Stimulated activated CD4-positive, alpha-beta T cell treated with anti-CD3 and anti-CD28 coated beads, Interleukin-1b, Interleukin-23, amount 100 ng/mL, for 4 hours (primary cell): Measurements from ENCODE around the gene TNFRSF25.
"Not testable (repeated sequence)": the region's sequence is repeated elsewhere in the genome, so short reads cannot be mapped to it uniquely, and the experiment has no call there.

Experiments
- DNase-seq, 2 donors: peaks; one replicate each; pipeline ENCODE4 v3.0.0-alpha.2; 2020; ENCODE audit warnings: low read depth in 2 of 2

Gene TNFRSF25

GRCh38 chr1:6434186-6434585, 31.8 kb downstream of the TNFRSF25 start:
- no peak for DNase-seq

GRCh38 chr1:6431645-6432579, 34.1 kb downstream of the TNFRSF25 start:
- not testable (repeated sequence) for DNase-seq

- DNase-seq: not testable (repeated sequence)
Observed at GRCh38 chr1:6429660-6430411, 36.1 kb downstream of the TNFRSF25 start.

GRCh38 chr1:6428453-6428852, 37.5 kb downstream of the TNFRSF25 start:
- not testable (repeated sequence) for DNase-seq

DNA sequence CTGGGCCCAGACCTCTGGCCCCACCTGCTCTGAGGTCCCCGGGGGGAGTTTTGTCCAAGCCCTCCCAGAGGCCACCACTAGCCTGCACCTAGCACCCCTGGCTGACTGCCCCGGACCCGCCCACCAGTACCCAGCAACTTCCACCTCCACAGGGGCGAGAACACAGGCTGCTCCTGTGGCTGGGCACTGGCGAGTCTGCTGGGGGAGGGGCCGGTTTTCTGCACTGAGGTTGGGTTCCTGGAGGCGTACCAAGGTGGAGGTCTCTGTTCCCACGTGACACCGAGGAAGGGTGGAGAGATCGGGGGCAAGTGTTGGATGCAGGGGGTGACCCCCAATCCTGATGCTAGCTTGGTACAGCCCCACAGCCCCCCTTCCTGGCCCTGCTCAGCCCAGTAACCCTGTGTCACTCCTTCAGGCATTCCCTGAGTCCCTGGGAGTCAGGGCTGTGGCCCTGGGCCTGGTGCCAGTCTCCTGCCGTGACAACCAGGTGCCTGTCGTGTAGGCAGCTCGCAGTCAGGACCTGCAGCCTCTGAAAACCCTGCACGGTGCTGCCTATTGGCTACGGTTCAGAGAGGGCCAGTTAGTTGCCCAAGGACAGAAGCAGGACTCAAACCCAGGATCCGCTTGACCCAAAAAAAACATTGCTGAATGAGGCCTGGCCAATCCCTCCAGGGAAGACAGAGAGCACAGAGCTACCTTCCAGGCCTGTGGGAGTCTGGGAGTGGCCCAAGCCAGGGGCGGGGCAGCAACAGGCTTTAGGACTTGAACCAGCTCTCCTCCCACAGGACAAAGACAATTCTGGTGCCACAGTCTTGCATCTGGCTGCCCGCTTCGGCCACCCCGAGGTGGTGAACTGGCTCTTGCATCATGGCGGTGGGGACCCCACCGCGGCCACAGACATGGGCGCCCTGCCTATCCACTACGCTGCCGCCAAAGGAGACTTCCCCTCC, 38.3 kb downstream of the TNFRSF25 start:
- no peak for DNase-seq

GRCh38 chr1:6426972-6427350, 39.0 kb downstream of the TNFRSF25 start:
- DNase-seq: no peak

DNA sequence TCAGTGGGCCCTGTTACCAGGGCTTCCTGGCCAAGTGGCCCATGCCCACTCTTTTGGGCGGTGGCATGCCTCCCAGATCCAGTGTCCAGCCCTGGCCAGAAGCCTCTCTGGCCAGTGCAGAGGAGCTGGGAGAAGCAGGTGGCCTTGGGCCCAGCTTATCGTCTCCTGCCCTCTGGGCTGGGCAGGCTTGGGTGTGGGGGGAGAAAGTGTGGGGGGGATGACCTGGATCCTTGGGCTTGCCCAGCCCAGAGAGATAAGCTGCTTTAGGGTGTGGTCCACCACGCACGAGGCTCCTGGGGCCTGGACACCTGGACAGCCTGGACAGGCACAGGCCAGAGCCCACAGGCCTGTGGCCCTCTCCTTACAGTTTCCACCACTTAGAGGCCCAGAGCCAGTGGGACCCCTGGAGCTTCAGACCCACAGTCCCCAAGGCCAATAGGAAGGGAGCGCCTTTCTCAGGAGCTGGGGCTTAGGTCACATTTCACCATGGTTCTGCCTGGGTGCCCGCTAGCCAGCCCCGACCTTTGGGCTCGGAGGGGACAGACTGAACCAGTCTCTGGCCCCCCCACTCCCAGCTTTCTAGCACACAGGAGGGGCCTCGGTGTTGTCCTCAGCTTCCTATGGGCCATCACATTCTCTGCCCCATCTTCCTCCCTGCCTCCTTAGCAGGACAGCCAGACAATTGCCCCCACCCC, 39.5 kb downstream of the TNFRSF25 start:
- no peak for DNase-seq

DNA sequence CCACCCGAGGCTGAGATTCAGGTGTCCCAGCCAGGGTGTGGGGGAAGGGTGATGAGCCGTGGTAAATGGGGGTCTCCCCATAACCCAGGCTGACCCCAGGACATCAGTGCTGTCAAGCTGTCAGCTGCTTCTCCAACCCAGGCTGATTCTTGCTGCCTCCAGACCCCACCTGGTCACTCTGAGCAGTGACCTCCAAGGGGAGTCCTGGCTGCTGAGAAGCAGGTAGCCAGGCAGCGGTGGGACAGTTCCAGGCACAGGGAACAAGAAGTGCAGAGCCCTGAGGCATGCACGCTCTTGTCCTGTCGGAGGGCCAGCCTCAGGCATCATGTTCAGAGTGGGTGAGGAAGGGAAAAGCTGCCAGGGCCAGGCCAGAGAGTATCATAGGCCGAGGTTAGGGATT, 40.3 kb downstream of the TNFRSF25 start:
- DNase-seq: no peak

- no peak for DNase-seq
Observed at GRCh38 chr1:6424619-6425593, 41.1 kb downstream of the TNFRSF25 start, which contains the start of gene ESPN. TSS of gene ESPN (plus strand) at chr1:6424776. CDS start at chr1:6424956, 180 bp downstream.

GRCh38 chr1:6424000-6424565, 41.9 kb downstream of the TNFRSF25 start:
- no peak for DNase-seq

GRCh38 chr1:6423321-6423999, 42.5 kb downstream of the TNFRSF25 start:
- peak; percentile 62 to 70 for DNase-seq

DNA sequence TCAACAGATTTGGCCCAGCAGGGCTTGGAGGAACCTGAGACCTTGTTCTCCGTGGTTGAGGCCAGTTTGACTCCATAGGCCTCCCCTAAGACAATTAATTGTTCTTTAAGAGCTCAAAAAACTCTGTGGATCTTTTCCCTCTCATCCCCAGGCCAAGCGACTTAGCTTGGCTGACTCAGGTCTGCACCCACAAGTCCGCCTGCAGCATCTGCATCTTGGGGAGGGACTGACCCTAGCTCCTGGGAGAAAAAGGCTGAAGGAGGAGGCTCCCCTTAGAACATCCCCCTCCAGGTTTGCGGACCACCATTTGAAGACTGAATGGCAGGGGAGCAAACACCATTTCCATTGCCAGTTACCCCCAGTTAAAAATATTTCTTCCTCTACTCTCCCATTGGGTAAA, 44.7 kb downstream of the TNFRSF25 start:
- DNase-seq: no peak

DNA sequence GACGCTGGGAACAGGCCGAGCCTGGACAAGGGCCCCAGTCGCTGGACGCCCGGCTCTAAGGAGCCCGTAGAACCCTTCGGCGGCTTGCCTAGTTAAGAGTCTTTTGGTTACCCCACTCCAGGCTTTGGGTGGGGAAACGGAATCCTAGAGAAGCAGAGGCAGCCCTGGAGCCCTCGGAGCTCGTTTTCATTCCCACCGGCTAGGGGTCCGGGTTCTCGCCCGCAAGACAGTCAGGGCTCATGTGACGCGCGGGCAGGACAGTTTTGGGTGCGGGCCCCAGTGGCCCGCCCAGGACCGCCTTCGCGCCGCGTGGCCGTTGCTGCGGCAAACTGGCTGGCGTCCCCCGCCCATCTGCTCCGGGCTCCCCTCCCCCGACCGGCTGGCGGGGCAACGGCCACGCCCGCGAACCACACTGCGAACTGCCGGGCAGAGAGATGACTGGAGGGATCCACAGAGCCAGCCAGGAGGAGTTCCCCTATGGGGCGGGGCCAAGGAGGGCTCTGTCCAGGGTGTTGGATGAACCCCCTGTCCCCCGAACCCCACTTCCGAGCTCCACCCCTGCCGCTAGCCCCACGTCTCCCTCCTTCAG, 45.4 kb downstream of the TNFRSF25 start:
- DNase-seq: no peak

- no peak for DNase-seq
Observed at GRCh38 chr1:6419804-6420453, 46.0 kb downstream of the TNFRSF25 start, which contains the start of gene HES2. TSS of gene HES2 (minus strand) at chr1:6419919. CDS start at chr1:6419820, 99 bp downstream.

- no peak for DNase-seq
Observed at GRCh38 chr1:6419397-6419803, 46.6 kb downstream of the TNFRSF25 start.

GRCh38 chr1:6418668-6419396, 47.1 kb downstream of the TNFRSF25 start:
- DNase-seq: no peak
